GM23338 (cell line): ENCODE results near the gene PCDHGB5. TPM values are rescaled to one million over a fixed set of nuclear protein-coding genes. Genes with fewer than 3 reads are reported as not detected.

Experiments
- ATAC-seq: fragments of 200-7000 bp; cut with Tn5 transposase; 3 replicates; pipeline ENCODE4 v1.9.1; 2020
- DNase-seq: peaks from one replicate; pipeline ENCODE4 v3.0.0-alpha.2; 2015; ENCODE audit warnings: low spot score
- H2AFZ ChIP-seq: fragments of 200-600 bp; sonication (generic); 2 replicates; pipeline ENCODE4 v1.8.0; 2016; ENCODE audit warnings: antibody characterized with exemption, mild to moderate bottlenecking, moderate library complexity
- H3F3A ChIP-seq: fragments of 200-600 bp; sonication (generic); replicated peaks from 2 replicates; pipeline ENCODE4 v1.8.0; 2017; ENCODE audit warnings: antibody characterized with exemption, mixed run types, low read depth
- H3K27ac ChIP-seq: fragments of 200-600 bp; sonication (generic); 2 replicates; pipeline ENCODE4 v1.6.1; 2016; ENCODE audit warnings: low read depth
- H3K27me3 ChIP-seq: fragments of 200-600 bp; sonication (generic); 2 replicates; pipeline ENCODE4 v1.8.0; 2016; ENCODE audit warnings: mild to moderate bottlenecking, mixed run types, moderate library complexity; ENCODE audit not compliant: insufficient read depth
- H3K36me3 ChIP-seq: fragments of 200-600 bp; sonication (generic); 2 replicates; pipeline ENCODE4 v1.8.0; 2016; ENCODE audit warnings: mild to moderate bottlenecking; ENCODE audit not compliant: insufficient read depth
- H3K4me1 ChIP-seq: fragments of 200-600 bp; sonication (generic); 2 replicates; pipeline ENCODE4 v1.8.0; 2016; ENCODE audit warnings: mild to moderate bottlenecking, moderate library complexity; ENCODE audit not compliant: insufficient read depth
- H3K4me2 ChIP-seq: fragments of 200-600 bp; sonication (generic); 2 replicates; pipeline ENCODE4 v1.7.1; 2017; ENCODE audit warnings: mixed run types
- H3K4me3 ChIP-seq: fragments of 200-600 bp; sonication (generic); 2 replicates; pipeline ENCODE4 v1.6.1; 2016; ENCODE audit warnings: mixed run types
- H3K79me2 ChIP-seq: fragments of 200-600 bp; sonication (generic); replicated peaks from 2 replicates; pipeline ENCODE4 v1.8.0; 2017; ENCODE audit warnings: mild to moderate bottlenecking; ENCODE audit not compliant: insufficient read depth
- H3K9me2 ChIP-seq: fragments of 200-600 bp; sonication (generic); 2 replicates; pipeline ENCODE4 v1.8.0; 2017; ENCODE audit not compliant: insufficient read depth
- H4K20me1 ChIP-seq: fragments of 200-600 bp; sonication (generic); replicated peaks from 2 replicates; pipeline ENCODE4 v1.8.0; 2017; ENCODE audit warnings: mild to moderate bottlenecking; ENCODE audit not compliant: insufficient read depth
- H3K27ac Mint-ChIP-seq: 2 replicates; pipeline ENCODE4 v1.8.0; 2020; ENCODE audit warnings: inconsistent platforms, mild to moderate bottlenecking, moderate library complexity, mixed read lengths
- H3K27me3 Mint-ChIP-seq: 3 replicates; pipeline ENCODE4 v1.8.0; 2022; ENCODE audit warnings: low read depth, mild to moderate bottlenecking, moderate library complexity, mixed read lengths, inconsistent platforms; ENCODE audit not compliant: insufficient read depth, poor library complexity
- H3K36me3 Mint-ChIP-seq: 3 replicates; pipeline ENCODE4 v1.8.0; 2021; ENCODE audit warnings: low read depth, mild to moderate bottlenecking, inconsistent platforms, moderate library complexity, mixed read lengths
- H3K4me1 Mint-ChIP-seq: 3 replicates; pipeline ENCODE4 v1.8.0; 2020; ENCODE audit warnings: mild to moderate bottlenecking, inconsistent platforms, mixed read lengths
- H3K4me3 Mint-ChIP-seq: 3 replicates; pipeline ENCODE4 v1.8.0; 2021; ENCODE audit warnings: moderate library complexity, mild to moderate bottlenecking, inconsistent platforms, mixed read lengths
- H3K9me3 Mint-ChIP-seq: 3 replicates; pipeline ENCODE4 v1.8.0; 2020; ENCODE audit warnings: moderate library complexity, mild to moderate bottlenecking, inconsistent platforms, mixed read lengths
- CREB1 ChIP-seq: fragments of 250-450 bp; sonication (Bioruptor Pico); IDR thresholded peaks from 2 replicates; pipeline ENCODE4 v1.5.0; 2020; ENCODE audit warnings: low read depth, mild to moderate bottlenecking, moderate library complexity
- EZH2phosphoT487 ChIP-seq: fragments of 200-600 bp; sonication (generic); IDR thresholded peaks from one replicate; pipeline ENCODE4 v1.8.1; 2018; ENCODE audit warnings: antibody characterized with exemption; ENCODE audit not compliant: unreplicated experiment
- NANOG ChIP-seq: IDR thresholded peaks from 2 replicates; pipeline ENCODE4 v1.6.1; 2016; ENCODE audit warnings: antibody characterized with exemption, borderline replicate concordance
- STAT1 ChIP-seq: IDR thresholded peaks from one replicate; pipeline ENCODE4 v1.6.1; 2016; ENCODE audit warnings: antibody characterized with exemption; ENCODE audit not compliant: unreplicated experiment
- ZNF331 ChIP-seq: fragments of 250-450 bp; sonication (Bioruptor Pico); IDR thresholded peaks from 2 replicates; pipeline ENCODE4 v1.5.0; 2020; ENCODE audit warnings: low read depth, mild to moderate bottlenecking, moderate library complexity
- polyA plus RNA-seq: library from polyadenylated mRNA; unstranded; fragments of >200 nt; fragmentation: Nextera tagmentation; extraction: Ambion mirVana; gene quantifications from 2 replicates; pipeline ENCODE4 v1.2.1, GENCODE V29; 2016
- total RNA-seq: library from RNA; depleted of rRNA; stranded (reverse); fragments of >200 nt; shearing (Covaris generic); gene quantifications from 2 replicates; pipeline ENCODE4 v1.2.3, GENCODE V29; 2014
- TF ChIP-seq, protein P1 (sequence below): fragments of 250-450 bp; sonication (Bioruptor Pico); IDR thresholded peaks from 2 replicates; pipeline ENCODE4 v1.5.0; 2020; ENCODE audit warnings: mild to moderate bottlenecking, moderate library complexity
- TF ChIP-seq, protein P2 (sequence below), 2 experiments: fragments of 200-600 bp in 1 of 2; sonication (generic) in 1 of 2; conservative IDR thresholded peaks; 2 replicates each; pipeline versions ENCODE4 v1.5.1 to v1.6.1; 2016 to 2017; ENCODE audit warnings: antibody characterized with exemption in 2 of 2, low read depth in 2 of 2, mild to moderate bottlenecking in 2 of 2, moderate library complexity in 1 of 2

The PCDHGB5 gene
- total and polyA plus RNA-seq, 2 experiments from 2014 or later = 2.5 to 18.5 TPM

DNA sequence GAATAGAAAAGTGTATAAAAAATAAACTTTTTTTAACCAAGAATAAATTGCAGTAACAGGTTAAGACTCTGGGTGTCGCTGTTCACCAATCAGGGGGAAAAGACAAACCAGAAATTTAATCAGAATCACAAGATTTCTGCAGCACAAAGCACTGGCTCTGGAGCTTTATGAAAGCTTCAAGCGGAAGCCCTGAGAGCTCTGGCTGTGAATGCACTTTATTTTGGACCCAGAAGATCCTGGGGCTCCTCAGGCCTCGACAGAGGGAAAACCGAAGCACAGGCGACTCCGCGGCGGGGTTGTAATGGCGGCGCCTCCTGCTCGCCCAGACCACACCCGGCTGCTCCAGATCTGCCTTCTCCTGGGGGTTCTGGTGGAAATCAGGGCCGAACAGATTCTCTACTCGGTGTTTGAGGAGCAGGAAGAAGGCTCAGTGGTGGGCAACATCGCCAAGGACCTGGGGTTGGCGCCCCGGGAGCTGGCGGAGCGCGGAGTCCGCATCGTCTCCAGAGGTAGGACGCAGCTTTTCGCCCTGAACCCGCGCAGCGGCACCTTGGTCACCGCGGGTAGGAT is 42.8 kb upstream of the PCDHGB5 start, which contains the start of gene PCDHGA4 (continued):
- TF ChIP-seq, protein P1, sequence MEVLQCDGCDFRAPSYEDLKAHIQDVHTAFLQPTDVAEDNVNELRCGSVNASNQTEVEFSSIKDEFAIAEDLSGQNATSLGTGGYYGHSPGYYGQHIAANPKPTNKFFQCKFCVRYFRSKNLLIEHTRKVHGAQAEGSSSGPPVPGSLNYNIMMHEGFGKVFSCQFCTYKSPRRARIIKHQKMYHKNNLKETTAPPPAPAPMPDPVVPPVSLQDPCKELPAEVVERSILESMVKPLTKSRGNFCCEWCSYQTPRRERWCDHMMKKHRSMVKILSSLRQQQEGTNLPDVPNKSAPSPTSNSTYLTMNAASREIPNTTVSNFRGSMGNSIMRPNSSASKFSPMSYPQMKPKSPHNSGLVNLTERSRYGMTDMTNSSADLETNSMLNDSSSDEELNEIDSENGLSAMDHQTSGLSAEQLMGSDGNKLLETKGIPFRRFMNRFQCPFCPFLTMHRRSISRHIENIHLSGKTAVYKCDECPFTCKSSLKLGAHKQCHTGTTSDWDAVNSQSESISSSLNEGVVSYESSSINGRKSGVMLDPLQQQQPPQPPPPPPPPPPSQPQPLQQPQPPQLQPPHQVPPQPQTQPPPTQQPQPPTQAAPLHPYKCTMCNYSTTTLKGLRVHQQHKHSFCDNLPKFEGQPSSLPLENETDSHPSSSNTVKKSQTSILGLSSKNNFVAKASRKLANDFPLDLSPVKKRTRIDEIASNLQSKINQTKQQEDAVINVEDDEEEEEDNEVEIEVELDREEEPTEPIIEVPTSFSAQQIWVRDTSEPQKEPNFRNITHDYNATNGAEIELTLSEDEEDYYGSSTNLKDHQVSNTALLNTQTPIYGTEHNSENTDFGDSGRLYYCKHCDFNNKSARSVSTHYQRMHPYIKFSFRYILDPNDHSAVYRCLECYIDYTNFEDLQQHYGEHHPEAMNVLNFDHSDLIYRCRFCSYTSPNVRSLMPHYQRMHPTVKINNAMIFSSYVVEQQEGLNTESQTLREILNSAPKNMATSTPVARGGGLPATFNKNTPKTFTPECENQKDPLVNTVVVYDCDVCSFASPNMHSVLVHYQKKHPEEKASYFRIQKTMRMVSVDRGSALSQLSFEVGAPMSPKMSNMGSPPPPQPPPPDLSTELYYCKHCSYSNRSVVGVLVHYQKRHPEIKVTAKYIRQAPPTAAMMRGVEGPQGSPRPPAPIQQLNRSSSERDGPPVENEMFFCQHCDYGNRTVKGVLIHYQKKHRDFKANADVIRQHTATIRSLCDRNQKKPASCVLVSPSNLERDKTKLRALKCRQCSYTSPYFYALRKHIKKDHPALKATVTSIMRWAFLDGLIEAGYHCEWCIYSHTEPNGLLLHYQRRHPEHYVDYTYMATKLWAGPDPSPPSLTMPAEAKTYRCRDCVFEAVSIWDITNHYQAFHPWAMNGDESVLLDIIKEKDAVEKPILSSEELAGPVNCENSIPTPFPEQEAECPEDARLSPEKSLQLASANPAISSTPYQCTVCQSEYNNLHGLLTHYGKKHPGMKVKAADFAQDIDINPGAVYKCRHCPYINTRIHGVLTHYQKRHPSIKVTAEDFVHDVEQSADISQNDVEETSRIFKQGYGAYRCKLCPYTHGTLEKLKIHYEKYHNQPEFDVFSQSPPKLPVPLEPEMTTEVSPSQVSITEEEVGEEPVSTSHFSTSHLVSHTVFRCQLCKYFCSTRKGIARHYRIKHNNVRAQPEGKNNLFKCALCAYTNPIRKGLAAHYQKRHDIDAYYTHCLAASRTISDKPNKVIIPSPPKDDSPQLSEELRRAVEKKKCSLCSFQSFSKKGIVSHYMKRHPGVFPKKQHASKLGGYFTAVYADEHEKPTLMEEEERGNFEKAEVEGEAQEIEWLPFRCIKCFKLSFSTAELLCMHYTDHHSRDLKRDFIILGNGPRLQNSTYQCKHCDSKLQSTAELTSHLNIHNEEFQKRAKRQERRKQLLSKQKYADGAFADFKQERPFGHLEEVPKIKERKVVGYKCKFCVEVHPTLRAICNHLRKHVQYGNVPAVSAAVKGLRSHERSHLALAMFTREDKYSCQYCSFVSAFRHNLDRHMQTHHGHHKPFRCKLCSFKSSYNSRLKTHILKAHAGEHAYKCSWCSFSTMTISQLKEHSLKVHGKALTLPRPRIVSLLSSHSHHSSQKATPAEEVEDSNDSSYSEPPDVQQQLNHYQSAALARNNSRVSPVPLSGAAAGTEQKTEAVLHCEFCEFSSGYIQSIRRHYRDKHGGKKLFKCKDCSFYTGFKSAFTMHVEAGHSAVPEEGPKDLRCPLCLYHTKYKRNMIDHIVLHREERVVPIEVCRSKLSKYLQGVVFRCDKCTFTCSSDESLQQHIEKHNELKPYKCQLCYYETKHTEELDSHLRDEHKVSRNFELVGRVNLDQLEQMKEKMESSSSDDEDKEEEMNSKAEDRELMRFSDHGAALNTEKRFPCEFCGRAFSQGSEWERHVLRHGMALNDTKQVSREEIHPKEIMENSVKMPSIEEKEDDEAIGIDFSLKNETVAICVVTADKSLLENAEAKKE (CRISPR knock-in tag) = no peak
- TF ChIP-seq, protein P2, sequence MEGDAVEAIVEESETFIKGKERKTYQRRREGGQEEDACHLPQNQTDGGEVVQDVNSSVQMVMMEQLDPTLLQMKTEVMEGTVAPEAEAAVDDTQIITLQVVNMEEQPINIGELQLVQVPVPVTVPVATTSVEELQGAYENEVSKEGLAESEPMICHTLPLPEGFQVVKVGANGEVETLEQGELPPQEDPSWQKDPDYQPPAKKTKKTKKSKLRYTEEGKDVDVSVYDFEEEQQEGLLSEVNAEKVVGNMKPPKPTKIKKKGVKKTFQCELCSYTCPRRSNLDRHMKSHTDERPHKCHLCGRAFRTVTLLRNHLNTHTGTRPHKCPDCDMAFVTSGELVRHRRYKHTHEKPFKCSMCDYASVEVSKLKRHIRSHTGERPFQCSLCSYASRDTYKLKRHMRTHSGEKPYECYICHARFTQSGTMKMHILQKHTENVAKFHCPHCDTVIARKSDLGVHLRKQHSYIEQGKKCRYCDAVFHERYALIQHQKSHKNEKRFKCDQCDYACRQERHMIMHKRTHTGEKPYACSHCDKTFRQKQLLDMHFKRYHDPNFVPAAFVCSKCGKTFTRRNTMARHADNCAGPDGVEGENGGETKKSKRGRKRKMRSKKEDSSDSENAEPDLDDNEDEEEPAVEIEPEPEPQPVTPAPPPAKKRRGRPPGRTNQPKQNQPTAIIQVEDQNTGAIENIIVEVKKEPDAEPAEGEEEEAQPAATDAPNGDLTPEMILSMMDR (conservative IDR thresholded peaks at IDR 0.05; ENCODE audit: low read depth in 2 of 2) = peak; percentile 53 to 81
- no peak for TF ChIP-seq NANOG

DNA sequence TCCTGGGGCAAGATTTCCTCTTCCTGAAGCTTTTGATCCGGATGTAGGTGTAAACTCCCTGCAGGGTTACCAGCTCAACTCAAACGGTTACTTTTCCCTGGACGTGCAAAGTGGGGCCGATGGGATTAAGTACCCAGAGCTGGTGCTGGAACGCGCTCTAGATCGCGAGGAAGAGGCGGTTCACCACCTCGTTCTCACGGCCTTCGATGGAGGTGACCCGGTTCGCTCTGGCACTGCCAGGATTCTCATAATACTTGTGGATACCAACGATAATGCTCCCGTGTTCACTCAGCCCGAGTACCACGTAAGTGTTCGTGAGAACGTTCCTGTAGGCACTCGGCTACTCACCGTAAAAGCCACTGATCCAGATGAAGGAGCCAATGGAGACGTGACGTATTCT is 42.1 kb upstream of the PCDHGB5 start:
- Histone ChIP-seq H2AFZ (no peak overlapping the region), H3K4me1 (no peaks in the 10 kb centered on the region), H3K9me2 (no peaks in the 10 kb centered on the region), H3K4me3 (no peak overlapping the region), H3K4me2 (no peak overlapping the region), H3K27ac (no peak overlapping the region), H4K20me1 (no peaks in the 10 kb centered on the region), H3F3A (0 out of 2 replicates have a peak, but pooled peaks cover 5% of the 10 kb centered on the region), H3K36me3 (no peaks in the 10 kb centered on the region), H3K79me2 (no peaks in the 10 kb centered on the region), H3K27me3 (no peaks in the 10 kb centered on the region)
- H3K36me3 Mint-ChIP-seq = peaks cover 61% of the 10 kb centered on the region
- peaks cover 5% of the 10 kb centered on the region for H3K4me1 Mint-ChIP-seq
- peaks cover 4% of the 10 kb centered on the region for H3K27me3 Mint-ChIP-seq
- H3K9me3 Mint-ChIP-seq = peaks cover 62% of the 10 kb centered on the region
- no peak overlapping the region for H3K4me3 Mint-ChIP-seq
- no peak for ATAC-seq
- no peak overlapping the region for H3K27ac Mint-ChIP-seq
- DNase-seq = no peak
- TF ChIP-seq CREB1 (CRISPR knock-in tag) (no peak), EZH2phosphoT487 (no peak), ZNF331 (CRISPR knock-in tag) (no peak), STAT1 (no peak)
- TF ChIP-seq, protein P1 (CRISPR knock-in tag) = no peak
